Endothelial cell of umbilical vein (primary cell): ENCODE data around the gene SMTNL2. TPM values are rescaled to one million over a fixed set of nuclear protein-coding genes. Genes with fewer than 3 reads are reported as not detected.

ENCODE experiments used
- BruUV-seq: library from RNA; stranded (reverse); fragments of 400-500 nt; replicated peaks from 2 replicates; lab custom pipeline; 2021; lab: Mats Ljungman, UMichigan
- CTCF ChIA-PET: fragments of 300-600, 350-600 bp; sonication (Branson Sonifier 250); formaldehyde crosslinking; loops from one replicate; lab custom pipeline; 2021; ENCODE audit warnings: antibody characterized with exemption, inconsistent platforms; lab: Charles Lee
- POLR2A ChIA-PET: fragments of 300-600, 350-600 bp; sonication (Branson Sonifier 250); formaldehyde crosslinking; loops from one replicate; lab custom pipeline; 2021; ENCODE audit warnings: antibody characterized with exemption, inconsistent platforms; lab: Charles Lee
- DNase-seq: peaks from one replicate; pipeline ENCODE4 v3.0.0-alpha.2; 2011; ENCODE audit warnings: low read depth, low spot score
- FAIRE-seq: peaks from 2 replicates; lab custom pipeline; 2011; peaks lifted over from hg19 to GRCh38; lab: Jason Lieb, UNC
- H2AFZ ChIP-seq: 2 replicates; pipeline ENCODE4 v1.6.0; 2012; ENCODE audit warnings: low read depth, low read length, control low read depth, inconsistent platforms
- H3K27ac ChIP-seq: 2 replicates; pipeline ENCODE4 v1.5.1; 2011; ENCODE audit warnings: low read depth, mild to moderate bottlenecking, control low read depth, low read length, moderate library complexity; ENCODE audit not compliant: insufficient read depth
- H3K27me3 ChIP-seq, 2 experiments: 2 replicates each; pipeline versions ENCODE4 v1.6.0 to v1.6.1; 2011; ENCODE audit warnings: low read length in 2 of 2, mixed read lengths in 1 of 2; ENCODE audit not compliant: control insufficient read depth in 2 of 2, insufficient read depth in 2 of 2
- H3K36me3 ChIP-seq, 2 experiments: 2 replicates in 1 of 2; 3 replicates in 1 of 2; pipeline ENCODE4 v1.5.1; 2011; ENCODE audit warnings: low read length in 2 of 2, mild to moderate bottlenecking in 1 of 2, moderate library complexity in 1 of 2; ENCODE audit not compliant: control insufficient read depth in 2 of 2, insufficient read depth in 2 of 2; ENCODE audit errors: extremely low read depth in 1 of 2
- H3K4me1 ChIP-seq: 3 replicates; pipeline ENCODE4 v1.5.1; 2011; ENCODE audit warnings: mild to moderate bottlenecking, low read length; ENCODE audit not compliant: control insufficient read depth, insufficient read depth; ENCODE audit errors: extremely low read depth
- H3K4me2 ChIP-seq: 2 replicates; pipeline ENCODE4 v1.6.1; 2011; ENCODE audit warnings: low read length, control low read depth, mixed read lengths; ENCODE audit not compliant: insufficient read depth
- H3K4me3 ChIP-seq, 3 experiments: fragments of 200-600 bp in 1 of 3; sonication (generic), shearing (Covaris generic) in 1 of 3; replicated peaks in 1 of 3; 2 replicates each; pipeline ENCODE4 v1.5.1; 2011 to 2016; ENCODE audit warnings: control low read depth in 3 of 3, low read length in 3 of 3, mild to moderate bottlenecking in 2 of 3, inconsistent platforms in 1 of 3, low read depth in 1 of 3, moderate library complexity in 1 of 3; ENCODE audit not compliant: insufficient read depth in 1 of 3
- H3K79me2 ChIP-seq: 2 replicates; pipeline ENCODE4 v1.6.0; 2012; ENCODE audit warnings: low read length, inconsistent platforms; ENCODE audit not compliant: control insufficient read depth, insufficient read depth
- H3K9ac ChIP-seq: replicated peaks from 2 replicates; pipeline ENCODE3; 2011; ENCODE audit warnings: low read length, control low read depth; ENCODE audit not compliant: insufficient read depth; ENCODE audit errors: extremely low read depth
- H3K9me1 ChIP-seq: replicated peaks from 3 replicates; pipeline ENCODE4 v1.6.0; 2011; ENCODE audit warnings: mild to moderate bottlenecking, low read length; ENCODE audit not compliant: control insufficient read depth, insufficient read depth; ENCODE audit errors: extremely low read depth
- H3K9me3 ChIP-seq: replicated peaks from 2 replicates; pipeline ENCODE4 v1.5.1; 2012; ENCODE audit warnings: low read length, inconsistent platforms; ENCODE audit not compliant: control insufficient read depth, insufficient read depth
- H4K20me1 ChIP-seq: replicated peaks from 2 replicates; pipeline ENCODE3; 2011; ENCODE audit warnings: mild to moderate bottlenecking, low read length; ENCODE audit not compliant: control insufficient read depth, insufficient read depth; ENCODE audit errors: extremely low read depth
- CTCF ChIP-seq, 2 donors: IDR thresholded peaks; 1 replicate in 1 of 2; 2 replicates in 1 of 2; pipeline ENCODE4 v1.5.1; 2011; ENCODE audit warnings: low read length in 2 of 2, mild to moderate bottlenecking in 2 of 2, moderate library complexity in 2 of 2, control low read depth in 1 of 2, inconsistent platforms in 1 of 2, low read depth in 1 of 2; ENCODE audit not compliant: insufficient read depth in 1 of 2; ENCODE audit errors: extremely low read depth in 1 of 2
- EZH2 ChIP-seq: IDR thresholded peaks from 2 replicates; pipeline ENCODE4 v1.6.1; 2012; ENCODE audit warnings: borderline replicate concordance, low read depth, mild to moderate bottlenecking, moderate library complexity, low read length, inconsistent platforms; ENCODE audit not compliant: severe bottlenecking
- GATA2 ChIP-seq: IDR thresholded peaks from 2 replicates; pipeline ENCODE4 v1.7.0; 2011; ENCODE audit warnings: low read depth, mild to moderate bottlenecking, moderate library complexity, mixed read lengths, low read length; ENCODE audit not compliant: insufficient read length, insufficient read depth
- MYC ChIP-seq: IDR thresholded peaks from one replicate; pipeline ENCODE4 v1.6.1; 2011; ENCODE audit warnings: mild to moderate bottlenecking, low read depth, low read length
- POLR2AphosphoS5 ChIP-seq: IDR thresholded peaks from 2 replicates; pipeline ENCODE4 v1.6.1; 2012; ENCODE audit warnings: low read depth, mild to moderate bottlenecking, control low read depth, low read length, moderate library complexity; ENCODE audit not compliant: insufficient read depth
- dilution Hi-C: fragments of 300-500 bp; cut with MboI; formaldehyde crosslinking; loops from one replicate; pipeline ENCODE4 v1.15.0; 2019; ENCODE audit warnings: low sequenced_read_pairs; ENCODE audit not compliant: extremely low pct_ligation_motif_present
- intact Hi-C: fragments of 100-400 bp; cut with micrococcal nuclease; formaldehyde crosslinking; loops from one replicate; pipeline ENCODE4 v1.10.0; 2022
- polyA plus RNA-seq, 4 experiments: library from polyadenylated mRNA; depleted of rRNA in 3 of 4; stranded (reverse) in 3 of 4; unstranded in 1 of 4; fragments of >200 nt; gene quantifications; 2 replicates each; pipeline versions ENCODE4 v1.2.1 to v1.2.3, GENCODE V29; 2011 to 2012; ENCODE audit warnings: missing spikeins in 1 of 4
- total RNA-seq: library from RNA; stranded (reverse); gene quantifications from 2 replicates; pipeline ENCODE4 v1.2.3, GENCODE V29; 2021
- TF ChIP-seq, protein P1 (sequence below): IDR thresholded peaks from 2 replicates; pipeline ENCODE4 v1.6.1; 2011; ENCODE audit not compliant: insufficient read depth, insufficient read length

The SMTNL2 gene
- total and polyA plus RNA-seq, 2 donors (not counting 3 experiments of a cell fraction or from before 2014, with no cell fraction given), result not detected

DNA sequence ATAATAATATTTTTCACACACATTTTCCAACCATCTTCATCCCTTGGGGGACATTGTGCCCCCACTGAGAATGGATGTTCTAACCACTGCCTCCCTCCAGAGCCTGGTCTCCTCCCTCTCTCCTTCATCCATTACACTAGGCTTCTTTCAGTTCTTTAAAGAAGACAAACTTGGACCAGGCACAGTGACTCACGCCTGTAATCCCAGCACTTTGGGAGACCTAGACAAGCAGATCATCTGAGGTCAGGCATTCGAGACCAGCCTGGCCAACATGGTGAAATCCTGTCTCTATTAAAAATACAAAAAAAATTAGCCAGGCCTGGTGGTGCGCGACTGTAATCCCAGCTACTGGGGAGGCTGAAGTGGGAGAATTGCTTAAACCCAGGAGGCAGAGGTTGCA lies 50.6 kb downstream of the SMTNL2 start:
- ChIA-PET CTCF (interaction anchor here (2.1 kb wide), 1 partner anchor 9 kb away, joined by 5 read pairs; no protein-coding TSS in a partner anchor), POLR2A (interaction anchor here (0.7 kb wide), 1 partner anchor 163 kb away, joined by 3 read pairs; no protein-coding TSS in a partner anchor)
- Histone ChIP-seq H4K20me1 (no peaks in the 10 kb centered on the region), H3K36me3 (no peaks in the 10 kb centered on the region), H3K27ac (no peak overlapping the region), H3K4me2 (no peak overlapping the region), H2AFZ (no peak overlapping the region), H3K27me3 (peaks cover 29 to 35% of the 10 kb centered on the region in 2 experiments), H3K4me1 (no peaks in the 10 kb centered on the region), H3K9me1 (no peaks in the 10 kb centered on the region), H3K9ac (no peak overlapping the region), H3K4me3 (no peak overlapping the region), H3K9me3 (no peaks in the 10 kb centered on the region), H3K79me2 (no peaks in the 10 kb centered on the region)
- no peak for TF ChIP-seq MYC
- TF ChIP-seq CTCF (IDR thresholded peaks at IDR 0.05; ENCODE audit: extremely low read depth in 1 of 2, insufficient read depth in 1 of 2, low read depth in 1 of 2, low read length in 2 of 2), result no peak
- TF ChIP-seq EZH2, result no peak
- TF ChIP-seq GATA2, result no peak
- TF ChIP-seq POLR2AphosphoS5, result no peak
- TF ChIP-seq, protein P1, sequence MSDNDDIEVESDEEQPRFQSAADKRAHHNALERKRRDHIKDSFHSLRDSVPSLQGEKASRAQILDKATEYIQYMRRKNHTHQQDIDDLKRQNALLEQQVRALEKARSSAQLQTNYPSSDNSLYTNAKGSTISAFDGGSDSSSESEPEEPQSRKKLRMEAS, result no peak
- intact Hi-C loops, result no loop called here
- dilution Hi-C loops, result no loop called here
- no TSS peak for BruUV-seq
- DNase-seq (no peak), FAIRE-seq (no peak)
